HCT116 (cell line): Measurements from ENCODE around the gene PIK3CB.

Experiments used
- CTCF ChIP-seq, 3 experiments: fragments of 200-600 bp in 1 of 3; sonication (generic) in 1 of 3; IDR thresholded peaks in 2 of 3; conservative IDR thresholded peaks in 1 of 3; 2 replicates each; pipeline ENCODE4 v1.5.1; 2012 to 2017; ENCODE audit warnings: low read depth in 2 of 3, low read length in 2 of 3, antibody characterized with exemption in 1 of 3, borderline replicate concordance in 1 of 3, control low read depth in 1 of 3, mild to moderate bottlenecking in 1 of 3, mixed read lengths in 1 of 3, mixed run types in 1 of 3, moderate library complexity in 1 of 3; ENCODE audit not compliant: insufficient read depth in 1 of 3
- EZH2 ChIP-seq: fragments of 200-600 bp; sonication (generic); IDR thresholded peaks from 2 replicates; pipeline ENCODE4 v1.6.1; 2017; ENCODE audit warnings: antibody characterized with exemption, mixed run types
- JUND ChIP-seq: IDR thresholded peaks from 2 replicates; pipeline ENCODE4 v1.6.1; 2012
- POLR2A ChIP-seq: IDR thresholded peaks from 2 replicates; pipeline ENCODE4 v1.7.0; 2011; ENCODE audit warnings: borderline replicate concordance; ENCODE audit not compliant: insufficient read depth, insufficient read length; ENCODE audit errors: extremely low read depth
- POLR2AphosphoS5 ChIP-seq: IDR thresholded peaks from 2 replicates; pipeline ENCODE4 v1.6.1; 2011; ENCODE audit warnings: mild to moderate bottlenecking, low read depth, low read length, moderate library complexity
- RAD21 ChIP-seq: IDR thresholded peaks from 2 replicates; pipeline ENCODE4 v1.6.1; 2012; ENCODE audit warnings: low read depth, mild to moderate bottlenecking
- REST ChIP-seq: IDR thresholded peaks from 2 replicates; pipeline ENCODE4 v1.6.1; 2012; ENCODE audit warnings: low read depth
- SRF ChIP-seq: IDR thresholded peaks from 2 replicates; pipeline ENCODE4 v1.6.1; 2012; ENCODE audit warnings: low read depth

- TF ChIP-seq POLR2A (no peak), CTCF (IDR thresholded peaks at IDR 0.05 in 2 of 3, conservative IDR thresholded peaks at IDR 0.05 in 1 of 3; ENCODE audit: borderline replicate concordance in 1 of 3, insufficient read depth in 1 of 3, low read depth in 2 of 3, low read length in 2 of 3) (no peak), EZH2 (no peak), POLR2AphosphoS5 (no peak), RAD21 (no peak), REST (no peak), SRF (no peak), JUND (no peak)
Measured at GRCh38 chr3:138829886-138830510, 4.7 kb downstream of the PIK3CB start.
